CD14-positive monocyte (primary cell): ENCODE measurements around the gene DHRS2. TPM values are rescaled to one million over a fixed set of nuclear protein-coding genes. Genes with fewer than 3 reads are reported as not detected.
A peak's percentile ranks its signal among the peaks of the same experiment; 100 is the strongest.

ENCODE experiments used
- DNase-seq, 3 donors: peaks; one replicate each; pipeline ENCODE4 v3.0.0-alpha.2; 2011 to 2022
- H2AFZ ChIP-seq: 2 replicates; pipeline ENCODE4 v1.6.0; 2012; ENCODE audit warnings: mild to moderate bottlenecking, low read depth, low read length, inconsistent platforms; ENCODE audit not compliant: insufficient read depth, poor library complexity, severe bottlenecking
- H3K27ac ChIP-seq, 2 donors: 1 replicate in 1 of 2; 2 replicates in 1 of 2; pipeline ENCODE4 v1.5.1; 2012 to 2013; ENCODE audit warnings: low read length in 2 of 2, control low read depth in 1 of 2, inconsistent platforms in 1 of 2, low read depth in 1 of 2, mild to moderate bottlenecking in 1 of 2
- H3K27me3 ChIP-seq, 2 donors: one replicate each; pipeline versions ENCODE4 v1.6.0 to v1.6.1; 2011 to 2013; ENCODE audit warnings: low read length in 2 of 2; ENCODE audit not compliant: control insufficient read depth in 2 of 2, insufficient read depth in 2 of 2
- H3K36me3 ChIP-seq, 2 donors: replicated peaks in 1 of 2; 1 replicate in 1 of 2; 2 replicates in 1 of 2; pipeline versions ENCODE4 v1.5.1 to v1.6.1; 2012 to 2013; ENCODE audit warnings: low read length in 2 of 2, control low read depth in 1 of 2, inconsistent platforms in 1 of 2, mild to moderate bottlenecking in 1 of 2; ENCODE audit not compliant: insufficient read depth in 2 of 2, control insufficient read depth in 1 of 2
- H3K4me1 ChIP-seq, 2 donors: 1 replicate in 1 of 2; 2 replicates in 1 of 2; pipeline versions ENCODE4 v1.5.1 to v1.6.1; 2012 to 2013; ENCODE audit warnings: low read length in 2 of 2, control low read depth in 1 of 2, inconsistent platforms in 1 of 2, mild to moderate bottlenecking in 1 of 2, moderate library complexity in 1 of 2; ENCODE audit not compliant: insufficient read depth in 2 of 2, control insufficient read depth in 1 of 2
- H3K4me2 ChIP-seq: replicated peaks from 2 replicates; pipeline ENCODE3; 2012; ENCODE audit warnings: low read length, moderate library complexity, mild to moderate bottlenecking; ENCODE audit not compliant: poor library complexity, severe bottlenecking; ENCODE audit errors: extremely low read depth
- H3K4me3 ChIP-seq, 3 experiments: fragments of 200-600 bp in 1 of 3; sonication (generic) in 1 of 3; replicated peaks in 1 of 3; 1 replicate in 2 of 3; 2 replicates in 1 of 3; pipeline ENCODE4 v1.5.1; 2011 to 2013; ENCODE audit warnings: low read length in 3 of 3, mild to moderate bottlenecking in 3 of 3, control low read depth in 2 of 3, low read depth in 2 of 3, inconsistent platforms in 1 of 3, moderate library complexity in 1 of 3
- H3K79me2 ChIP-seq: 2 replicates; pipeline ENCODE4 v1.6.0; 2012; ENCODE audit warnings: mild to moderate bottlenecking, control low read depth, inconsistent platforms, low read length, moderate library complexity; ENCODE audit not compliant: insufficient read depth
- H3K9ac ChIP-seq: 2 replicates; pipeline ENCODE4 v1.6.0; 2017; ENCODE audit warnings: low read length, mild to moderate bottlenecking; ENCODE audit not compliant: insufficient read depth, poor library complexity, severe bottlenecking
- H3K9me3 ChIP-seq, 2 donors: replicated peaks in 1 of 2; 1 replicate in 1 of 2; 2 replicates in 1 of 2; pipeline versions ENCODE4 v1.5.1 to v1.6.1; 2012 to 2013; ENCODE audit warnings: low read length in 2 of 2, control low read depth in 1 of 2; ENCODE audit not compliant: control insufficient read depth in 1 of 2, insufficient read depth in 1 of 2
- H4K20me1 ChIP-seq: 2 replicates; pipeline ENCODE4 v1.6.0; 2012; ENCODE audit warnings: mild to moderate bottlenecking, low read length, control low read depth, moderate library complexity; ENCODE audit not compliant: insufficient read depth
- H3K27ac Mint-ChIP-seq, 7 donors: one replicate each; pipeline ENCODE4 v1.8.0; 2020; ENCODE audit warnings: mild to moderate bottlenecking in 7 of 7, mixed read lengths in 7 of 7, moderate library complexity in 6 of 7, inconsistent platforms in 2 of 7
- H3K27me3 Mint-ChIP-seq, 3 donors: one replicate each; pipeline ENCODE4 v1.8.0; 2021 to 2022; ENCODE audit warnings: low read depth in 3 of 3, mild to moderate bottlenecking in 3 of 3, mixed read lengths in 3 of 3, moderate library complexity in 3 of 3, inconsistent platforms in 1 of 3
- H3K36me3 Mint-ChIP-seq, 2 donors: one replicate each; pipeline ENCODE4 v1.8.0; 2020; ENCODE audit warnings: mixed read lengths in 2 of 2, inconsistent platforms in 1 of 2, mild to moderate bottlenecking in 1 of 2
- H3K4me1 Mint-ChIP-seq: one replicate; pipeline ENCODE4 v1.8.0; 2020; ENCODE audit warnings: mild to moderate bottlenecking, mixed read lengths
- H3K4me3 Mint-ChIP-seq, 2 donors: one replicate each; pipeline ENCODE4 v1.8.0; 2020; ENCODE audit warnings: mild to moderate bottlenecking in 2 of 2, mixed read lengths in 2 of 2, moderate library complexity in 1 of 2
- H3K9me3 Mint-ChIP-seq, 7 donors: one replicate each; pipeline ENCODE4 v1.8.0; 2020 to 2022; ENCODE audit warnings: mixed read lengths in 7 of 7, mild to moderate bottlenecking in 6 of 7, moderate library complexity in 6 of 7, inconsistent platforms in 2 of 7
- CTCF ChIP-seq: fragments of 200-600 bp; IDR thresholded peaks from one replicate; pipeline ENCODE4 v1.8.0; 2022; ENCODE audit warnings: antibody characterized with exemption, mild to moderate bottlenecking
- WGBS: methylation state at CpG from one replicate; pipeline ENCODE4 v1.1.5; 2013; ENCODE audit warnings: missing lambda C conversion rate; ENCODE audit not compliant: insufficient coverage; 5-methylcytosine and 5-hydroxymethylcytosine counted together
- intact Hi-C, 2 donors: fragments of 100-400 bp; cut with micrococcal nuclease; formaldehyde crosslinking; loops; one replicate each; pipeline versions ENCODE4 v1.15.0 to v1.15.1; 2023
- polyA plus RNA-seq, 3 donors: library from polyadenylated mRNA; depleted of rRNA in 1 of 3; unstranded in 2 of 3; stranded (reverse) in 1 of 3; fragments of 300-500 nt in 2 of 3; fragments of >200 nt in 1 of 3; fragmentation: Illumina TruSeq in 2 of 3; gene quantifications; 1 replicate in 2 of 3; 2 replicates in 1 of 3; pipeline ENCODE4 v1.2.3, GENCODE V29; 2012 to 2021

The DHRS2 gene
- polyA plus RNA-seq, 3 donors, result not detected

GRCh38 chr14:23610090-23610814 is 25.9 kb upstream of the DHRS2 start:
- Histone ChIP-seq H3K79me2 (no peaks in the 10 kb centered on the region), H3K9me3 (no peaks in the 10 kb centered on the region), H3K4me2 (no peak overlapping the region), H2AFZ (peak overlapping the region; percentile 21), H3K4me3 (no peak overlapping the region), H3K27ac (no peak overlapping the region), H4K20me1 (no peaks in the 10 kb centered on the region), H3K9ac (no peak overlapping the region), H3K4me1 (no peaks in the 10 kb centered on the region), H3K27me3 (no peaks in the 10 kb centered on the region), H3K36me3 (no peaks in the 10 kb centered on the region)
- H3K27me3 Mint-ChIP-seq, result peaks cover 2 to 5% (median 2%) of the 10 kb centered on the region in 3 donors
- no CpG with 5 or more reads among the region's 2 CpGs for WGBS
- peaks cover 0 to 6% (median 0%) of the 10 kb centered on the region in 7 donors for H3K9me3 Mint-ChIP-seq
- intact Hi-C loops, result no loop called here
- H3K4me3 Mint-ChIP-seq, result no peak overlapping the region
- no peak overlapping the region for H3K27ac Mint-ChIP-seq
- H3K4me1 Mint-ChIP-seq, result peaks cover 7% of the 10 kb centered on the region
- H3K36me3 Mint-ChIP-seq, result no peaks in the 10 kb centered on the region
- TF ChIP-seq CTCF, result no peak
- DNase-seq, result no peak

- no CpG with 5 or more reads among the region's 4 CpGs for WGBS
- Mint-ChIP-seq H3K27me3 (peaks cover 2 to 5% (median 2%) of the 10 kb centered on the region in 3 donors), H3K4me3 (no peak overlapping the region), H3K9me3 (peaks cover 0 to 6% (median 0%) of the 10 kb centered on the region in 7 donors), H3K36me3 (no peaks in the 10 kb centered on the region), H3K27ac (no peak overlapping the region), H3K4me1 (peaks cover 11% of the 10 kb centered on the region)
- Histone ChIP-seq H3K9me3 (no peaks in the 10 kb centered on the region), H4K20me1 (no peaks in the 10 kb centered on the region), H2AFZ (peak overlapping the region; percentile 21), H3K27ac (no peak overlapping the region), H3K4me2 (no peak overlapping the region), H3K4me1 (peaks cover under 1 to 6% of the 10 kb centered on the region in 2 donors), H3K4me3 (no peak overlapping the region), H3K79me2 (no peaks in the 10 kb centered on the region), H3K9ac (no peak overlapping the region), H3K27me3 (no peaks in the 10 kb centered on the region), H3K36me3 (no peaks in the 10 kb centered on the region)
- no peak for TF ChIP-seq CTCF
- intact Hi-C loops, result no loop called here
- DNase-seq, result no peak
Observed at GRCh38 chr14:23610815-23611289, 25.3 kb upstream of the DHRS2 start.
